GM19468 (cell line): ENCODE measurements around the gene IBTK.
"Not testable (repeated sequence)": the region's sequence is repeated elsewhere in the genome, so short reads cannot be mapped to it uniquely, and the experiment has no call there.

Experiments used
- ATAC-seq: cut with Tn5 transposase; IDR thresholded peaks from one replicate; pipeline ENCODE4 v1.9.1; 2021; ENCODE audit warnings: mild to moderate bottlenecking, moderate library complexity, moderate number of reproducible peaks; ENCODE audit not compliant: unreplicated experiment; ENCODE audit errors: extremely low read depth

The IBTK gene

DNA sequence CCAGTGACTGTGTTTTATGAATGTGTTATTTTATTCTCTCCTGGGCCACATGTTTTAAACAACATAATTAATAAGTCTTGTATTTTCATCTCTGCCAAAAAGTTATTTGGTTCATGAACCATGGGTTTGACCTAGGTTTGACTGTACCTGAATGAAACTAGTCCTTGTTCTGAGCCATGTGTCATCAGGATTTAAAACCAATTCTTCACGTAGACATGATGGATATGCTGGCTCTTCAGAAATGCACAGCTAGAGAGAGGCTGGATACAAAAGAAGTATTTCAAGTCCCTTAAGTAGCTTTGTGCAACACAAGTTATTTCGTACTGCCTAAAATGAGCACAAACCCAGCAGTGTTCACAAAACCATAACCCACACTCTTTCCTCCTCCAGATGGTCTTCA is 116.1 kb downstream of the IBTK start:
- ATAC-seq: no peak

DNA sequence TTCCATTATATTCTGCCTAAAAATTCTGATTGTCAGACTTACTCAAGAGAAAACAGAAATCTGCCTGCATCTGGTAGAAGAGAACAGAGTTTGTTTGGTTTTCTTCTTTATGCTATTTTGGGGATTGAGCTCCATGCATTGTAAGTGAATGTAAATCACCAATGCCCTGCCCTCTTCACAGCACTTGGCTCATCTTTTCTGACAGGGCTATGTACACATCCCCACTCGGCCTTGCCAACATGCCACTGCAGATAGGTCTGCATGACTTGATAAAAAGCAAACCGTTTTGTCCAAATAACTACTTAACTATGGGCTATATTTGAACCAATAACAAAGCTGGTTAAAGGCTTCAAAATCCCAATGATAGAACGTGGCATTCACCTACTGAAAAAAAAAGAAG is 117.7 kb downstream of the IBTK start:
- ATAC-seq: no peak

DNA sequence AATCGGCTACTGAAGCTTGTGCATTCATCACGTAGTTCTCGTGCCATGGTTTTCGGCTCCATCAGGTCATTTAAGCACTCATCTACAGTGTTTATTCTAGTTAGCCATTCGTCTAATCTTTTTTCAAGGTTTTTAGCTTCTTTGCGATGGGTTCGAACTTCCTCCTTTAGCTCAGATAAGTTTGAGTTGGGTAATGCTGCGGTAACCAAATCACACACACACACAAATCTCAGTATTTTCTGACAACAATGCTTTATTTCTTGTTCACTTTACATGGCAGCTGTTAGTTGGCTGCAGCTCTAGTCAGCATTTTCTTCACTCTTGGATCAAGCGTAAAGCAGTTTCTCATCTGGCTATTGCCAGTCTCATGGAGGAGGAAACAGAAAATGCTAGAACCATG is 118.6 kb downstream of the IBTK start:
- not testable (repeated sequence) for ATAC-seq

DNA sequence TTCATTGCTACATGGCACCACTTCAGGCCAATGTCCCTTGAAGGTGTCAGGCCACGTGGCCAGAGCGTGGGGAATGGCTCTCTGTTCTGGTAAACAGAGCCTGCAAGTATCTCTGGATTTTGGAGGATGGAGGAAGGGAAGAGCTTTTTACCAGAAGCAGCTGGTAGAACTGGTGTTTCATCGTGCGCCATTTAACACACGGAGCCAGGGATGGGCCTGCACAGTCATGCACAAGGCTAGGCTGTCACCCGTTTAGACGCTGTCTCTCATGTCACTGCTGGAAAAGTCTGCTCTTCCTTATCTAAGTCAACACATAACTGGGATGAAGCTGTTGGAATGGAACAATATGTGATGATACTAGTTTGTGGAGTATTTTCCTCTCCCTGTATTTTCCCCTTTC is 123.9 kb downstream of the IBTK start:
- ATAC-seq: no peak
